Measurements from ENCODE around the gene CAPZB. TPM values are rescaled to one million over a fixed set of nuclear protein-coding genes. Genes with fewer than 3 reads are reported as not detected.

CAPZB gene
- total RNA-seq, 1 donor from 2014 or later, result 102 TPM

DNA sequence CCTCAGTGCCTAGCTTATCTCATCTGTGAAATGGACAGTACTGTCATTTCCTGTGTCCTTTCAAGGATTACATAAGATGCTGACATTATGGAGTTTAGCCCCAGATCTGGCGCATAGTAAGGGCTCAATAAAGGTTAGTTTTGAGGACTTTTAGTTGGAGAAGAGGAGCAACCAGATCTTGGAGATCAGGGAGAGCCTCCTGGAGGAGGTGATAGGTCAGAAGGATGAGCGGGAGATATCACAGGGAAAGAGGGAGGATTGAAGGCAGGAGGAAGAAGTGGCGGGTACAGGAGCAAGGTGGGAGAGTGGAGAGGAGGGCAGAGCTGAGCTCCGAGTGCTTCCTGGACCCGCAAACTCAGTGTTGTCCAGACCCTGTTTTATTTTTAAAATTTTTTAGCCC lies 155.7 kb downstream of the CAPZB start:
- Histone ChIP-seq H3K27ac (no peak overlapping the region), H3K27me3 (no peaks in the 10 kb centered on the region), H3K4me3 (no peak overlapping the region), H3K36me3 (peaks cover 35 to 53% of the 10 kb centered on the region in 2 donors), H3K9me3 (no peaks in the 10 kb centered on the region), H3K4me1 (no peaks in the 10 kb centered on the region)
- DNase-seq (ENCODE audit: low spot score in 2 of 2), result no peak
- TF ChIP-seq, protein P1, sequence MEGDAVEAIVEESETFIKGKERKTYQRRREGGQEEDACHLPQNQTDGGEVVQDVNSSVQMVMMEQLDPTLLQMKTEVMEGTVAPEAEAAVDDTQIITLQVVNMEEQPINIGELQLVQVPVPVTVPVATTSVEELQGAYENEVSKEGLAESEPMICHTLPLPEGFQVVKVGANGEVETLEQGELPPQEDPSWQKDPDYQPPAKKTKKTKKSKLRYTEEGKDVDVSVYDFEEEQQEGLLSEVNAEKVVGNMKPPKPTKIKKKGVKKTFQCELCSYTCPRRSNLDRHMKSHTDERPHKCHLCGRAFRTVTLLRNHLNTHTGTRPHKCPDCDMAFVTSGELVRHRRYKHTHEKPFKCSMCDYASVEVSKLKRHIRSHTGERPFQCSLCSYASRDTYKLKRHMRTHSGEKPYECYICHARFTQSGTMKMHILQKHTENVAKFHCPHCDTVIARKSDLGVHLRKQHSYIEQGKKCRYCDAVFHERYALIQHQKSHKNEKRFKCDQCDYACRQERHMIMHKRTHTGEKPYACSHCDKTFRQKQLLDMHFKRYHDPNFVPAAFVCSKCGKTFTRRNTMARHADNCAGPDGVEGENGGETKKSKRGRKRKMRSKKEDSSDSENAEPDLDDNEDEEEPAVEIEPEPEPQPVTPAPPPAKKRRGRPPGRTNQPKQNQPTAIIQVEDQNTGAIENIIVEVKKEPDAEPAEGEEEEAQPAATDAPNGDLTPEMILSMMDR (IDR thresholded peaks at IDR 0.05), result no peak
- intact Hi-C loops (cut with DNase I), result no loop called here

DNA sequence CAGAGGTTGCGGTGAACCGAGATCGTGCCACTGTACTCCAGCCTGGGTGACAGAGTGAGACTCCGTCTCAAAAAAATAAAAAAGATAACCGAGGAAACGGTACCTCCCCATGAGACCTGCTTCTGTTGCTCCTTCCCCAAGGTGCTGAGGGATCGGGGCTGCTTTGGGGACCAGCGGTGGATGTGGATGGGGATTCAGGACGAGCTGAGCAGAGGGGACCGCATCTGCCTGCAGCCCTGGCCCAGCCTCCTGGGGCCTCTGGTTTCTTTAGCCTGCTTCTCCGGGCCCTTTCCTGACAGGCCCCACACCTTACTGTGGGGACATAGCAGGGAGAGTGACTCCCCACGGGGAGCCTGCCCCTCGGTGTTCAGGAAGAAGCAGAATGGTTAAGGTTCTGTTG lies 156.2 kb downstream of the CAPZB start:
- DNase-seq (ENCODE audit: low spot score in 2 of 2), result no peak
- intact Hi-C loops (cut with DNase I), result no loop called here
- TF ChIP-seq, protein P1 (IDR thresholded peaks at IDR 0.05), result no peak
- no peaks in the 10 kb centered on the region for H3K4me1 ChIP-seq
- no peaks in the 10 kb centered on the region for H3K27me3 ChIP-seq
- H3K4me3 ChIP-seq, result no peak overlapping the region
- H3K27ac ChIP-seq, result no peak overlapping the region
- peaks cover 38 to 58% of the 10 kb centered on the region in 2 donors for H3K36me3 ChIP-seq
- no peaks in the 10 kb centered on the region for H3K9me3 ChIP-seq

DNA sequence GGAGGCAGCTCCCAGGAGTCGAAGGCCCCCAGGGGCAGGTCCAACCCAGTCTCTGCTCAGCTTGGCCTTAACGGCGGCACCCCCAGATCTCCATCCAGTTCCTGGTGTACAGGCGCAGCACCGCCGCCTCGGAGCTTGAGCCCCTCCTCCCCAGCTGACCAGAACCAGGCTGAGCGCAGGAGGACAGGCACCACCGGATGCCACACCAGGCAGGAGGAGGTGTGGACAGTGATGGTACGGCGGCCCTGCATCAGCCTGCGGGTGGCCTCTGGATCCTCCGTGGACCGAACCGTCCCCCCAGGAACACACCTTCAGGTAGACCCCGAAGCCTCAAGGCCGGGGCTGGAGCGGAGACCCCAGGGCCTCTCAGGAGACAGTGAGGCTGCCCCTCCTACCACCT lies 156.9 kb downstream of the CAPZB start:
- Histone ChIP-seq H3K27me3 (no peaks in the 10 kb centered on the region), H3K36me3 (peaks cover 43 to 60% of the 10 kb centered on the region in 2 donors), H3K4me3 (no peak overlapping the region), H3K9me3 (no peaks in the 10 kb centered on the region), H3K27ac (no peak overlapping the region), H3K4me1 (no peaks in the 10 kb centered on the region)
- no peak for DNase-seq (ENCODE audit: low spot score in 2 of 2)
- intact Hi-C loops (cut with DNase I), result no loop called here
- TF ChIP-seq, protein P1 (IDR thresholded peaks at IDR 0.05), result no peak

DNA sequence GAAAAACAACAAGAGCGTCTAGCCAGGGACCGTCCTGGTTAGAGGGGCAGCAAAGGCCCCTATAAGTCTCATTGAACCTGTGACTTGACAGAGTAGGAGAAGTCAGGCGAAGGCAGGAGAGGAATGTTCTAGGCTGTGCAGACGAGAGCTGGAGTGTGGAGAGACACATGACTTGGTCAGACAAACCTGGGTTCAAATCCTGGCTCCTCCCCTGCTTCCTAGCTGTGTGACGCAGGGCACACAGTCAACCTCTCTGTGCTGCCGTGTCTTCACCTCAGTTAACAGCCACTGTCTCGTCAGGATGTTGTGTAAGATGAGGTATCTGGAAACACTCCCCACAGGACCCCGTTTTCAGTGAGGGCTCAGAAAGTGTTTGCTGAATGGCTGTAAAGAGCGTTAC lies 157.6 kb downstream of the CAPZB start:
- Histone ChIP-seq H3K27ac (no peak overlapping the region), H3K27me3 (no peaks in the 10 kb centered on the region), H3K9me3 (no peaks in the 10 kb centered on the region), H3K4me1 (no peaks in the 10 kb centered on the region), H3K4me3 (no peak overlapping the region), H3K36me3 (peaks cover 43 to 60% of the 10 kb centered on the region in 2 donors)
- intact Hi-C loops (cut with DNase I), result no loop called here
- TF ChIP-seq, protein P1 (IDR thresholded peaks at IDR 0.05), result no peak
- DNase-seq (ENCODE audit: low spot score in 2 of 2), result no peak

DNA sequence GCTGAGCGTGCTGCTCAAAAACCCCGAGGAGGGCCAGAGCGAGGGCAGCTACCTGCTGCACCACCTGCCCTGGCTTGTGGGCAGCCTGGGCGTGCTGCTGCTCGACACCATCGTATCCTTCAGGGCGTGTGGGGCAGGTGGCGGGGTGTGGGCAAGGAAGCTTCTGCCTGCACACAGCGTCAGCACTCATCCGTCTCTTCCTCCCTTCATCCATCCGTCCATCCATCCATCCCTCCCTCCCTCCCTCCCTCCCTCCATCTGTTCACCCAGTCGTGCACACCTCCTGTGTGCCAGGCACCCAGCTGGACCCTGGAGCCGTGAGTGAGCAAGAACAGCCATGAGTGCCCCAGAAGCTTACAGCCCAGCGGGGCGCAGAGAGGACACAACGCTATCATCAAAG lies 158.0 kb downstream of the CAPZB start:
- H3K4me3 ChIP-seq, result no peak overlapping the region
- H3K27me3 ChIP-seq, result no peaks in the 10 kb centered on the region
- no peaks in the 10 kb centered on the region for H3K9me3 ChIP-seq
- no peaks in the 10 kb centered on the region for H3K4me1 ChIP-seq
- H3K27ac ChIP-seq, result no peak overlapping the region
- TF ChIP-seq, protein P1 (IDR thresholded peaks at IDR 0.05), result no peak
- DNase-seq (ENCODE audit: low spot score in 2 of 2), result no peak
- intact Hi-C loops (cut with DNase I), result no loop called here
- H3K36me3 ChIP-seq, result peaks cover 43 to 57% of the 10 kb centered on the region in 2 donors

DNA sequence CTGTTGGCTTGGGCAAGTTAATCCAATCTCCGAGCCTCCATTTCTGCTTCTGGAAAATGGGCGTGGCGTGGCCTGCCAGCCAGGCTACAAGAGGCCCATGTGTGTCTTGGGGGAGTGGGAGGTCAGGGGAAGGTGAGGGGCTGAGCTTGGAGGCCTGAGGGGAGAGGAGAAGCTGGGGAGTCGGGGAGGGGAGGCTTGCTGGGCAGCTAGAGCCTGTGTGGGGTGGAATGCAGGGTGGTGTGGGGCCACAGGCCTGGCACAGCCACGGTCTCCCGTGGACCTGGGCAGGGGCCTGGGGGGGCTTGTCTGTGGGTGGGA lies 158.6 kb downstream of the CAPZB start:
- Histone ChIP-seq H3K9me3 (no peaks in the 10 kb centered on the region), H3K27me3 (no peaks in the 10 kb centered on the region), H3K4me1 (no peaks in the 10 kb centered on the region), H3K4me3 (no peak overlapping the region), H3K36me3 (peaks cover 43 to 54% of the 10 kb centered on the region in 2 donors), H3K27ac (no peak overlapping the region)
- TF ChIP-seq, protein P1 (IDR thresholded peaks at IDR 0.05), result no peak
- intact Hi-C loops (cut with DNase I), result no loop called here
- DNase-seq (ENCODE audit: low spot score in 2 of 2), result no peak
